Naive thymus-derived CD4-positive, alpha-beta T cell (primary cell): Measurements from ENCODE around the gene AK1. TPM values are rescaled to one million over a fixed set of nuclear protein-coding genes. Genes with fewer than 3 reads are reported as not detected.
A peak's percentile ranks its signal among the peaks of the same experiment; 100 is the strongest.

Experiments used
- ATAC-seq: fragments of 150-1000 bp; cut with Tn5 transposase; 2 replicates; pipeline ENCODE4 v1.10.0; 2021; ENCODE audit warnings: mild to moderate bottlenecking, moderate library complexity
- CTCF ChIA-PET: fragments of 350-600 bp; sonication (Branson Sonifier 250); formaldehyde crosslinking; loops from one replicate; lab custom pipeline; 2021; ENCODE audit warnings: antibody characterized with exemption; lab: Charles Lee
- POLR2A ChIA-PET: fragments of 350-600 bp; sonication (Branson Sonifier 250); formaldehyde crosslinking; loops from one replicate; lab custom pipeline; 2021; ENCODE audit warnings: antibody characterized with exemption, inconsistent platforms; lab: Charles Lee
- DNase-seq, 9 donors: peaks; one replicate each; pipeline versions ENCODE4 v3.0.0 to v3.0.0-alpha.2; 2020 to 2022; ENCODE audit warnings: mixed read lengths in 1 of 9
- H3K27ac ChIP-seq: one replicate; pipeline ENCODE4 v1.7.0; 2013; ENCODE audit warnings: mild to moderate bottlenecking, low read depth, low read length, moderate library complexity
- H3K27me3 ChIP-seq, 2 donors: one replicate each; pipeline ENCODE4 v1.7.0; 2013; ENCODE audit warnings: low read length in 2 of 2, mild to moderate bottlenecking in 2 of 2, moderate library complexity in 2 of 2; ENCODE audit not compliant: control insufficient read depth in 2 of 2, insufficient read depth in 2 of 2
- H3K36me3 ChIP-seq, 3 experiments: 1 replicate in 2 of 3; 2 replicates in 1 of 3; pipeline ENCODE4 v1.7.0; 2013; ENCODE audit warnings: low read length in 3 of 3, mild to moderate bottlenecking in 3 of 3, moderate library complexity in 1 of 3; ENCODE audit not compliant: insufficient read depth in 3 of 3, control insufficient read depth in 2 of 3
- H3K4me1 ChIP-seq, 2 donors: one replicate each; pipeline ENCODE4 v1.7.0; 2013; ENCODE audit warnings: low read length in 2 of 2, mild to moderate bottlenecking in 2 of 2, moderate library complexity in 1 of 2; ENCODE audit not compliant: control insufficient read depth in 2 of 2, insufficient read depth in 2 of 2
- H3K4me3 ChIP-seq: 2 replicates; pipeline ENCODE4 v1.7.0; 2013; ENCODE audit warnings: mild to moderate bottlenecking, low read length
- H3K9me3 ChIP-seq, 3 experiments: 1 replicate in 2 of 3; 2 replicates in 1 of 3; pipeline ENCODE4 v1.7.0; 2013; ENCODE audit warnings: low read length in 3 of 3; ENCODE audit not compliant: control insufficient read depth in 2 of 3
- H3K27ac Mint-ChIP-seq, 9 donors: one replicate each; pipeline ENCODE4 v1.8.0; 2020 to 2022; ENCODE audit warnings: mixed read lengths in 9 of 9, mild to moderate bottlenecking in 8 of 9, moderate library complexity in 5 of 9, inconsistent platforms in 2 of 9
- H3K27me3 Mint-ChIP-seq, 5 donors: one replicate each; pipeline ENCODE4 v1.8.0; 2021 to 2022; ENCODE audit warnings: mixed read lengths in 5 of 5, mild to moderate bottlenecking in 1 of 5
- H3K36me3 Mint-ChIP-seq, 5 donors: one replicate each; pipeline ENCODE4 v1.8.0; 2020 to 2022; ENCODE audit warnings: mixed read lengths in 5 of 5, mild to moderate bottlenecking in 3 of 5, inconsistent platforms in 1 of 5
- H3K4me1 Mint-ChIP-seq, 7 donors: one replicate each; pipeline ENCODE4 v1.8.0; 2020 to 2022; ENCODE audit warnings: mixed read lengths in 7 of 7, mild to moderate bottlenecking in 3 of 7, inconsistent platforms in 1 of 7
- H3K4me3 Mint-ChIP-seq, 10 donors: one replicate each; pipeline ENCODE4 v1.8.0; 2020 to 2022; ENCODE audit warnings: mild to moderate bottlenecking in 10 of 10, mixed read lengths in 10 of 10, moderate library complexity in 6 of 10, inconsistent platforms in 2 of 10
- H3K9me3 Mint-ChIP-seq, 11 donors: one replicate each; pipeline ENCODE4 v1.8.0; 2020 to 2022; ENCODE audit warnings: mixed read lengths in 11 of 11, mild to moderate bottlenecking in 4 of 11, inconsistent platforms in 1 of 11, moderate library complexity in 1 of 11
- intact Hi-C, 2 donors: fragments of 100-400 bp; cut with micrococcal nuclease; formaldehyde crosslinking; loops; one replicate each; pipeline ENCODE4 v1.15.1; 2023
- polyA plus RNA-seq, 2 donors: library from polyadenylated mRNA; unstranded; fragments of 300-500 nt; fragmentation: Illumina TruSeq; gene quantifications; one replicate each; pipeline ENCODE4 v1.2.3, GENCODE V29; 2021
- total RNA-seq, 6 experiments: library from RNA in 5 of 6; stranded (reverse) in 5 of 6; gene quantifications; 1 replicate in 5 of 6; 2 replicates in 1 of 6; pipeline ENCODE4 v1.2.3 and lab custom pipeline; 2021 to 2026

AK1 gene
- total and polyA plus RNA-seq, 7 experiments from 2014 or later = 0.09 to 64.9 (median 45.1) TPM

- Histone ChIP-seq H3K36me3 (no peaks in the 10 kb centered on the region), H3K4me3 (no peak overlapping the region), H3K4me1 (peaks cover 9 to 27% of the 10 kb centered on the region in 2 donors), H3K27me3 (no peaks in the 10 kb centered on the region), H3K9me3 (no peaks in the 10 kb centered on the region), H3K27ac (no peak overlapping the region)
- Mint-ChIP-seq H3K9me3 (peaks cover 0 to 9% (median 0%) of the 10 kb centered on the region in 11 donors), H3K36me3 (no peaks in the 10 kb centered on the region), H3K27me3 (peaks cover 0 to 32% (median 0%) of the 10 kb centered on the region in 5 donors), H3K4me3 (no peak overlapping the region), H3K27ac (peak overlapping the region in 1 of 9 donors; percentile 9), H3K4me1 (peaks cover 19 to 36% (median 20%) of the 10 kb centered on the region in 7 donors)
- intact Hi-C loops = no loop called here
- ChIA-PET POLR2A (interaction anchor here (0.9 to 3.1 kb wide), 5 partner anchors 17 to 207 kb away, joined by 3 to 13 read pairs (median 3); partner anchors contain the start of genes PTRH1, TOR2A and TTC16), CTCF (interaction anchor here (0.6 to 4.8 kb wide), 5 partner anchors 19 to 1174 kb away, joined by 3 to 36 read pairs (median 6); partner anchors contain the start of gene TOR2A)
- DNase-seq (no peak), ATAC-seq (no peak)
Measured at GRCh38 chr9:127923046-127923445, 45.6 kb upstream of the AK1 start.

GRCh38 chr9:127921557-127922120 is 44.2 kb upstream of the AK1 start:
- no peak overlapping the region for H3K4me3 ChIP-seq
- ATAC-seq = peak; percentile 60
- H3K4me3 Mint-ChIP-seq = peak overlapping the region in 7 of 10 donors; percentile 6 to 63 (median 58)
- peaks cover 20 to 40% (median 30%) of the 10 kb centered on the region in 7 donors for H3K4me1 Mint-ChIP-seq
- no peaks in the 10 kb centered on the region for H3K27me3 ChIP-seq
- CTCF ChIA-PET = interaction anchor here (0.5 to 4.8 kb wide), 35 partner anchors 8 to 1130 kb away, joined by 3 to 36 read pairs (median 3); partner anchors contain the start of genes CDK9, ST6GALNAC6 and TOR2A
- peaks cover 0 to 1% (median 0%) of the 10 kb centered on the region in 3 experiments for H3K36me3 ChIP-seq
- no peaks in the 10 kb centered on the region for H3K9me3 ChIP-seq
- peak; percentile 58 to 82 (median 72) for DNase-seq
- no peak overlapping the region for H3K27ac ChIP-seq
- peaks cover 14 to 30% of the 10 kb centered on the region in 2 donors for H3K4me1 ChIP-seq
- peaks cover 0 to 32% (median 0%) of the 10 kb centered on the region in 5 donors for H3K27me3 Mint-ChIP-seq
- no peaks in the 10 kb centered on the region for H3K36me3 Mint-ChIP-seq
- H3K27ac Mint-ChIP-seq = peak overlapping the region in 4 of 9 donors; percentile 6 to 57 (median 18)
- peaks cover 0 to 8% (median 0%) of the 10 kb centered on the region in 11 donors for H3K9me3 Mint-ChIP-seq
- POLR2A ChIA-PET = interaction anchor here (0.6 to 3.1 kb wide), 9 partner anchors 9 to 428 kb away, joined by 3 to 13 read pairs (median 5); partner anchors contain the start of genes AK1, DPM2 and PIP5KL1
- intact Hi-C loops = loop anchor here (1.0 to 2.0 kb wide), 10 partner anchors 51 to 981 kb away; partner anchors contain the start of genes TOR2A (in 2 of the 2) and CDK9 (in 1 of the 2)

GRCh38 chr9:127920794-127921193 is 43.3 kb upstream of the AK1 start:
- Mint-ChIP-seq H3K27ac (peak overlapping the region in 3 of 9 donors; percentile 22 to 77 (median 52)), H3K9me3 (peaks cover 0 to 3% (median 0%) of the 10 kb centered on the region in 11 donors), H3K27me3 (peaks cover 0 to 25% (median 0%) of the 10 kb centered on the region in 5 donors), H3K4me1 (peaks cover 23 to 47% (median 34%) of the 10 kb centered on the region in 7 donors), H3K4me3 (peak overlapping the region in 1 of 10 donors; percentile 8), H3K36me3 (no peaks in the 10 kb centered on the region)
- H3K36me3 ChIP-seq = peaks cover 0 to 3% (median 0%) of the 10 kb centered on the region in 3 experiments
- ChIA-PET CTCF (interaction anchor here (0.6 to 4.8 kb wide), 33 partner anchors 8 to 706 kb away, joined by 3 to 36 read pairs (median 3); partner anchors contain the start of genes CDK9, FPGS, ST6GALNAC6 and TOR2A), POLR2A (interaction anchor here (0.6 to 3.1 kb wide), 9 partner anchors 9 to 427 kb away, joined by 3 to 13 read pairs (median 5); partner anchors contain the start of genes AK1, DPM2 and PIP5KL1)
- peaks cover 18 to 29% of the 10 kb centered on the region in 2 donors for H3K4me1 ChIP-seq
- DNase-seq (no peak), ATAC-seq (no peak)
- no peak overlapping the region for H3K27ac ChIP-seq
- no peaks in the 10 kb centered on the region for H3K9me3 ChIP-seq
- H3K4me3 ChIP-seq = no peak overlapping the region
- intact Hi-C loops = loop anchor here (1.0 to 2.0 kb wide), 10 partner anchors 50 to 980 kb away; partner anchors contain the start of genes TOR2A (in 2 of the 2) and CDK9 (in 1 of the 2)
- no peaks in the 10 kb centered on the region for H3K27me3 ChIP-seq

- H3K9me3 ChIP-seq = no peaks in the 10 kb centered on the region
- H3K36me3 Mint-ChIP-seq = no peaks in the 10 kb centered on the region
- H3K27me3 Mint-ChIP-seq = peaks cover 0 to 13% (median 0%) of the 10 kb centered on the region in 5 donors
- POLR2A ChIA-PET = interaction anchor here (1.0 to 2.0 kb wide), 3 partner anchors 15 to 148 kb away, joined by 3 to 12 read pairs (median 4); partner anchors contain the start of gene SH2D3C
- CTCF ChIA-PET = interaction anchor here (0.9 to 4.8 kb wide), 5 partner anchors 50 to 330 kb away, joined by 3 to 36 read pairs (median 18); partner anchors contain the start of genes FPGS and TOR2A
- H3K36me3 ChIP-seq = peaks cover 0 to 8% (median 0%) of the 10 kb centered on the region in 3 experiments
- intact Hi-C loops = loop anchor here (5.0 kb wide), 3 partner anchors 37 to 352 kb away; partner anchors contain the start of gene STXBP1 (in 1 of the 2)
- no peak overlapping the region for H3K27ac ChIP-seq
- peak overlapping the region in 5 of 10 donors; percentile 5 to 87 (median 25) for H3K4me3 Mint-ChIP-seq
- peaks cover 29 to 41% of the 10 kb centered on the region in 2 donors for H3K4me1 ChIP-seq
- no peak for DNase-seq
- no peak for ATAC-seq
- no peaks in the 10 kb centered on the region for H3K9me3 Mint-ChIP-seq
- H3K4me1 Mint-ChIP-seq = peaks cover 31 to 56% (median 46%) of the 10 kb centered on the region in 7 donors
- H3K27me3 ChIP-seq = no peaks in the 10 kb centered on the region
- peak overlapping the region in 4 of 9 donors; percentile 34 to 89 (median 78) for H3K27ac Mint-ChIP-seq
- H3K4me3 ChIP-seq = no peak overlapping the region
Measured at GRCh38 chr9:127919253-127919815, 41.9 kb upstream of the AK1 start.

GRCh38 chr9:127918183-127919107 is 41.0 kb upstream of the AK1 start:
- H3K4me3 Mint-ChIP-seq = peak overlapping the region; percentile 1 to 88 (median 55)
- no peak for DNase-seq
- Histone ChIP-seq H3K27me3 (no peaks in the 10 kb centered on the region), H3K4me1 (peaks cover 29 to 41% of the 10 kb centered on the region in 2 donors), H3K27ac (peak overlapping the region; percentile 34), H3K9me3 (no peaks in the 10 kb centered on the region), H3K36me3 (peaks cover 0 to 12% (median 0%) of the 10 kb centered on the region in 3 experiments), H3K4me3 (no peak overlapping the region)
- peaks cover 31 to 60% (median 46%) of the 10 kb centered on the region in 7 donors for H3K4me1 Mint-ChIP-seq
- CTCF ChIA-PET = interaction anchor here (0.7 to 4.8 kb wide), 5 partner anchors 48 to 330 kb away, joined by 3 to 36 read pairs (median 7); partner anchors contain the start of gene TOR2A
- no peaks in the 10 kb centered on the region for H3K9me3 Mint-ChIP-seq
- no peak for ATAC-seq
- POLR2A ChIA-PET = interaction anchor here (0.6 to 4.9 kb wide), 8 partner anchors 8 to 183 kb away, joined by 3 to 81 read pairs (median 4); no protein-coding TSS in a partner anchor
- H3K27me3 Mint-ChIP-seq = peaks cover 0 to 8% (median 0%) of the 10 kb centered on the region in 5 donors
- peaks cover 0 to 6% (median 0%) of the 10 kb centered on the region in 5 donors for H3K36me3 Mint-ChIP-seq
- peak overlapping the region in 6 of 9 donors; percentile 34 to 89 (median 72) for H3K27ac Mint-ChIP-seq
- intact Hi-C loops = loop anchor here (5.0 kb wide), 3 partner anchors 36 to 351 kb away; partner anchors contain the start of gene STXBP1 (in 1 of the 2)
